Stimulated activated CD8-positive, alpha-beta memory T cell treated with anti-CD3 and anti-CD28 coated beads, Interleukin-2, amount 100 ng/mL, for 1 hour (primary cell): ENCODE measurements around the gene CIBAR2.

Experiments
- DNase-seq, 2 donors: peaks; one replicate each; pipeline ENCODE4 v3.0.0-alpha.2; 2020; ENCODE audit warnings: low read depth in 2 of 2

CIBAR2 gene

DNA sequence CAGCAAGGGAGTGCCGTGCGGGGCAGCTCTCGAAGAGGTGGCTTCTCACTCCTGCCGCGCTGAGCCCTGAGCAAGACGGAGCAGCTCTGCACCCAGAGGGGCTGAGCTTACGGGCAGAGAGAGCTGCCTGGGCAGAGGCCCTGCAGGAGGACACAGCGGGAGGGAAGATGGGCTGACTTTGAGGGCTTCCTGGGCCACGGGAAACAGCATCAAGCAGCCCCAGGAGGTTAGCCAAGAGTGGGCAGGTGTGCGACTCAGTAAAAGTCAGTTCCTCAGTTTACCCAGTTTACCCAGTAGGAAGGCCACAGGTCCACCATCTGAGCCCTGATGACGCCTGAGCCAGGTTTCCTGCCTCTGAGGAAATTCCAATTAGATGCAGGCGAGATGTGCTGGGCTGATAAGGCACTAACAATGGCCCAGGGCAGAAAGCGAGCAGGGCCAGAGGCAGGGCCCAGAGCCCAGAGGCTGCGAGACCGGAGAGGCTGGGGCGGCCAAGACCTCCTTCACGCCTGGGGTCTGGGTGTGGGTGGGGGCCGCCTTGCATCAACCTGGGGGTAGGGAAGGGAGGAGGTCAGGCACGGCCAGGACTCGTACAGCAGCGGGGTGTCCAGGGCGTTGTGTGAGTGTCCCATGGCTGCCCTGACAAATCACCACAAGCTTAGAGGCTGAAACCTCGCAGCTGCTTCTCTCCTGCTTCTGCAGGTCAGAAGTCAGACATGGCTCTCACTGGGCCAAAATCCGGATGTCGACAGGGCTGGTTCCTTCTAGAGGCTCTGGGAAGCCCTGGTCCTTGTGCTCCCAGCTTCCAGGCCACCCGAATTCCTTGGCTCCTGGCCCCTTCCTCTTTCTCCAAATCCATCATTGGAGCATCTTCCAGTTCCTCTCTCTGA, 32.0 kb upstream of the CIBAR2 start:
- DNase-seq, result no peak

DNA sequence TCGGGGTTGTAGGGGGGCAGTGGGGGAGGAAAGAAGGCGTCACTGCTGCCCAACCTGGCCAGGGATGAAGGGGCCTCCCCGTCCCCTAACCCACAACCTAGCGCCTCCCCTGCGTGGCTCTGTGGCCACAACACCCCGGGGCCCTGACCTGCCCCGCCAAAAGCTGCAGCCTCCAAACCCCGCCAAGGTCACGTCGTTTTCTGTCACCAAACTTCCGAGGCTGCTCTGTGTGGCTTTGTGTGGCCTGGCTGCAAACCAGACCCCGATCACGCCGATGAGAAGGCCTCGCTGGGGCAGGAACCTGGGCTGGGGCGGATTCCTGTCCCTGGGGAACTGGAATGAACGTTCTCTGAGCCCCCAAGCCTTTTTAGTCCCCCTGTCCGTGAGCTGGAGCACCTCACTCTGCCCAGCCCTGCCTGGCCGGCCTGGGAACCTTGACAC, 30.5 kb upstream of the CIBAR2 start:
- DNase-seq, result no peak

- no peak for DNase-seq
Measured at GRCh38 chr16:85142129-85142513, 29.8 kb upstream of the CIBAR2 start.

DNA sequence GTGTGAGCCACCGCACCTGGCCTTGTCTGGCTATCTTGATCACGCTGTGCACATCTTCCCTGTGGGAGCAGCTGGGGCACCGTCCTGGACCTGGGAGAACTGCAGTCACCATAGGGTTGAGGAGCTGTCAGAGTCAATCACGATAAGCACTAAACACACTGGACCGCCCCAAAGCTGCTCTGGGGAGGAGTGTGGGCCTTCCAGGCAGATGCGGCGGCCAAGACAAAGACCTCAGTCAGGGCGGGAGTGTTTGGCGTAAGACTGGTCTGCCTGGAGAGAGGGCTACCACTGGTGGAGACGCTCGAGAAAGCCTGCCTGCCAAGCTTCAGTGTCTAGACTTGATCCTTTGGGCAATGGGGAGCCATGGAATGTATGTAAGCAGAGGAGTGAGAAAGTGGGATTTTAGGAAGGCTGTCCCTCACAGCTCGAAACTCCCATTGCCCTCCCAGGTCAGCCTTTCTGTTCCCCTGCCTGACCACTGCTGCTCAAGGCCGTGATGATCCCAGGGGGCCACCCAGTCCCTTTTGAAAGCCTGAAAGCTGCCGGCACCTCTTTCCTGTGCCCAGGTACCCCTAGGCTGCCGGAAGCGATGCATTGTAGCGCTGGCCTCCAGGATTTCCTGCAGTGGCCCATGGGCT, 29.3 kb upstream of the CIBAR2 start:
- no peak for DNase-seq

DNA sequence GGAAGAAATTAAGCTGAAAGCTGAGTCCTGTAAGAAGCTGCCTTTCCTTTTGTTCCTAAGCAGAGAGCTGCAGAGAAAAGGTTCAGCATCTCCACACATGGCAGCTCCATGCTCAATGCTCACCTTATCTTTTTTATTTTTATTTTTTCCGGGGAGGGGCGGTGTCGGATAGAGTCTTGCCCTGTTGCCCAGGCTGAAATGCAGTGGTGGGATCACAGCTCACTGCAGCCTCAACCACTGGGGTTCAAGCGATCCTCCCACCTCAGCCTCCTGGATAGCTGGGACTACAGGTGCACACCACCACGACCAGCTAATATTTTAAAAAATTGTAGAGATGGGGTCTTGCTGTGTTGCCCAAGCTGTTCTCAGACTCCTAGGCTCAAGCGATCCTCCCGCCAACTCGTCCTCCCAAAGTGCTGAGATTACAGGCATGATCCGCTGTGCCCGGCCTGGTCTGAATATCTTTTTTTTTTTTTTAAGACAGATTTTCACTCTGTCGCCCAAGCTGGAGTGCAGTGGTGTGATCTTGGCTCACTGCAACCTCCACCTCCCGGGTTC, 28.3 kb upstream of the CIBAR2 start:
- DNase-seq, result no peak

- DNase-seq, result no peak
Measured at GRCh38 chr16:85139881-85140339, 27.6 kb upstream of the CIBAR2 start.

DNA sequence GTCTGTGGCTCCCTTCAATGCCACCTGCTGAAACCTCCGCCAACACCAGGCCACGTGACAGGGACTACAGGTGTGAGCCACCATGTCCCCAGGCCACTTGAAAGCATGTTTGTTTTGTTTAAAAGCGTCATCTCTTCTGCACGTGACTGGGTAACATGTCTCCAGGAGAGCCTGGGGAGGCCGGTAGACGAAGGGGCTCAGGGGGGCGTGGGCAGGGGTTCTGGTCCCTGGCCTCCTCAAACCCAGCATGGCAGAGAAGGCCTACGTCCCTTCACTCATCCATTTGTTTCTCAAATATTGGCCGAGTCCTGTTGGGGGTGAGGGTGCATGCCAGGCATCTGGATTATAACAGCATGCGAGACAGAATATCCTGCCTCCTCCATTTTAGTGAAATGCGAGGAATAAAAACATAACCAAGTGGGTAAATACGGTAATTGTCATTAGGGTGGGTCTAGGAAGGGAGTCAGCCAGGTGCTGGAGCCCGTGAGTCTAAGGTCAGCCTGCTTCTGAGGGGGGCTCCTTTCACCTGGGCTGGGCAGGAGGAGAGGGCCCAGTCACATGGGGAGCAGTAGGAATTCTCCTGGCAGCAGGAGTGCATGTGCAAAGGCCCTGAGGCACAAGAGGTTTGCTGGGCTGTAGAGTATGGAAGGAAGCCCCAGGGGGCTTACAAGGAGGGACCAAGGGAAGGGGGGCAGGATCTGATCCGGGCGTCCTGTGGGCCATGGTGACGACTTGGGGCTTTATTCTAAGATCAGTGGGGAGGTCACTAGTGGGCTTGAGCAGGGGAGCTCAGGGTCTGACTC, 26.8 kb upstream of the CIBAR2 start:
- DNase-seq, result no peak

GRCh38 chr16:85138073-85138824, 26.0 kb upstream of the CIBAR2 start:
- DNase-seq, result no peak

DNA sequence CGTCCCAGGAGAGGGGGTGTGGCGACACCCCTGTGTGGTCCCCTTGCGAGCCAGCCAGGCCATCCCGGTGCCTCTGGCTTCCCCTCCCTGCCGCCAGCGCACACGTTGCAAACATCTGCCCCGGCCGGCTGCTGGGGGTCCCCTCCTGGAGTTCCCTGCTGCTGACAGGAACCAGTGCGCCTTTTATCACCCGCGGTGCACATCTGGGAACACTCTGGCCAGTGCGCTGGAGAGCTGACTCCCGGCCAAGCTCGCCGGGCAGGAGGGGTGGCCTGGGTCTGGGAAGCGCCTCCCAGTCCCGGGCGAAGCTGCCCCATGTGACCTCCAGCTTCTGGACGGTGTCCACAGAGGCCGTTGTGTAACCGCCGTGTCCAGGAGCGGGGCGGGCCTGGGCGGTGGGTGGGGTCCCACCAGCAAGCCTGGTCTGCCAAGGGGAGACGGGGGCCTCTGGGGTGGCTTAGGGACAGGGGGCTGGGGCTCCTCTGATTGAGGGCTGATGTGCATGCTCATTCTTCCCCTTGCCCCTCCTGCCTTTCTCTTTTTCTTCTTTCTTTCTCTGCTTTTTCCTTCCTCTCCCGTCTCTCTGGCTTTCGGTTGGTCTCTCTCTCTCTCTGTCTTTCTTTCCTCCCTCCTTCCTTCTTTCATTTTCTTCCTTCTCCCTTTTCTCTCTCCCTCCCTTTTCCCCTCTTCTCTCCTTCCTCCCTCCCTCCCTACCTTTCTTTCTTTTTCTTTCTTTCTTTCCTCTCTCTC, 25.2 kb upstream of the CIBAR2 start:
- no peak for DNase-seq

GRCh38 chr16:85136702-85137322, 24.5 kb upstream of the CIBAR2 start:
- DNase-seq, result no peak

DNA sequence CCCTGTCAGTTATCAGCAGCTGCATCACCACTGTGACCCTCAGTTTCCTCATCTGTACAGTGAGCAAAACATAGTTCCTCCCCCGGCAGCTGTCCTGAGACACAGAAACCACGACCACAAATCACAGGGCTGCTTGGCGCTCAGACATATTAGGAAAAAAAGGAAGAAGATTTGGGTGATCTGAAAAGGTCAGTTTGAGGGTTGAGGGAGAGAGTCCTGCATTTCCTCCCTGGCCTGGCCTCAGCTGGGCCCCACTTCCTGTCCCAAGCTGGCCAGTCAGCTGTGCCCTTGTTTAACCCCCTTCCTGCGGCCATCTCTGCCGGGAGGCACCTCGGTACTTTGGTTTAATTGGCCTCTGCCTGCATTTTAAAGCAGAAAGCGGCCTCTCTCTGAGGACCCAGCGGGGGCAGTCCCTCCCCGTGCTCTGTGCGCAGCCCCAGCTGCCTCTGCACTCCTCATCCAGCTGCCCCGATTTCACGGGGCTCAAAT, 24.0 kb upstream of the CIBAR2 start:
- DNase-seq, result no peak

GRCh38 chr16:85134789-85135142, 22.5 kb upstream of the CIBAR2 start:
- DNase-seq, result no peak

DNA sequence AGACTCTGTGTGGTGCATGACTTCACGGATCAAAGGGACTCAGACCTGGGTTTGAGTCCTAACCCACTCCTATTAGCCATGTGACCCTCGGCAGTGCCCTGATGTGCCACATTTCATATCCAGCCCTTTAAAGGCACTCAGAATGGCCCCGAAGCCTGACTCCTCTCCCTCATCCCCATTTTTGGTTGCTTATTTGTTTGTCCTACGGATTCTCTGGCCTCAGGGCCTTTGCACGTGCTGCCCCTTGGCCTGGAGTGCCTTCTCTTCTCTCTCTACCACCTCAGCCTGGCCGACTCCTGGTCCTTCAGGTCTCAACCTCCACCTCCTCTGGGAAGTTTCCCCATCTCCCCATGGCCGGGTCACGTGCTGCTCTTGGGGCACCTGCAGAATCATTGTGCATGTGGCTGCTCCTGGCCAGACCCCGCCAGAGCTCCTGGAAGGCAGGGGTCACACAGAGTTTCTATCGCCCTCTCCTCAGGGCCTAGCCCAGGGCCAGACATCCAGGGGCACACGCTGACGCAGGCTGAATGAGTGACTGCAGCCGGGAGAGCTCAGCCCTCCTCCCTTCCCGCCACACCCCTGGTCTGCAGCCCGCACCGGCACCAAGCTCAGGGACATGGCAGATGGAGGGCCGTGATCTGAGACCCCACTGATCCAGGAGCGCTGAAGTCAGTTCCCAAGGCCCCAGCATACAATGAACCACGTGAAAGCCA, 22.0 kb upstream of the CIBAR2 start:
- DNase-seq, result no peak

DNA sequence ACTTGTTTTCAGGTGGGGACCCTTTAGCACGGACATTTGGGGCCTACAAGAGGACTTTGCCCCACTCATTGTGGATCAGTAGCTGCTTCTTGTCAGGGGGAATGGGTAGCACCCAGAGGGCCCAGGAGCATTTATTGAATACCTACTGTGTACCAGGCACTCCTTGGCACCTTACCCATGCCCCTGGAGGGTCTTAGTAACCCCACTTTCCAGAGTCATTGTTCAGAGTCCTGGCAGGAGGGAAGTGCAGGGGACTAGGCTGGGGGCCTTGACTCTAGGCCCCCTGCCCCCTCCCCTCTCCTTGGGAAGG, 21.0 kb upstream of the CIBAR2 start:
- DNase-seq, result no peak

DNA sequence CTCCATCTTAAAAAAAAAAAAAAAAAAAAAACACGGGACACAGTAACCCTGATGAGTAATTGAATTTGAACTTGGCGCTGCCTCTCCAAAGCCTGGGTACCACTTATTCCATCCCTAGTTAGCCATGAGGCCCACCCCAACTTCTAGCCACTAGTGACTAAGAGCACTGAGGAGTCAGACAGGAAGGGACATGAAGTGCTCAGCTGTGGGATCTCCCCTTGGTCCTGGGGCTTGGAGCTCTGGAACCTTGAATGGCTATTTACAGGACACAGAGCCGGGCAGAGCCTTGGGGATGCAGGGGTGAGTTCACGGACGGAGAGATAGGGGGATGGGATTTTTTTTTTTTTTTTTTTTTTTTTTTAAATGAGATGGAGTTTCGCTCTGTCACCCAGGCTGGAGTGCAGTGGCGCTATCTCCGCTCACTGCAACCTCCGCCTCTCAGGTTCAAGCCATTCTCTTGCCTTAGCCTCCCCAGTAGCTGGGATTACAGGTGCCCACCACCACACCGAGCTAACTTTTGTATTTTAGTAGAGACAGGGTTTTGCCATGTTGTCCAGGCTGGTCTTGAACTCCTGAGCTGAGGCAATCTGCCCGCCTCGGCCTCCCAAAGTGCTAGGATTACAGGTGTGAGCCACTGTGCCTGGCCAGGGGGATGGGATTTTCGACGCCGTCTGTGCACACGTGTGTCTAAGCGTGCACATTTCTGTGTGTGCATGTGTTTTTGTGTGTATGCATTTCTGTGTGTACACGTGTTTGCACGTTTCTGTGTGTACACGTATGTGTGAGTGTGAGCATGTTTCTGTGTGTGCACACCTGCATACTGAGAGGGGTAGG, 20.4 kb upstream of the CIBAR2 start:
- no peak for DNase-seq

DNA sequence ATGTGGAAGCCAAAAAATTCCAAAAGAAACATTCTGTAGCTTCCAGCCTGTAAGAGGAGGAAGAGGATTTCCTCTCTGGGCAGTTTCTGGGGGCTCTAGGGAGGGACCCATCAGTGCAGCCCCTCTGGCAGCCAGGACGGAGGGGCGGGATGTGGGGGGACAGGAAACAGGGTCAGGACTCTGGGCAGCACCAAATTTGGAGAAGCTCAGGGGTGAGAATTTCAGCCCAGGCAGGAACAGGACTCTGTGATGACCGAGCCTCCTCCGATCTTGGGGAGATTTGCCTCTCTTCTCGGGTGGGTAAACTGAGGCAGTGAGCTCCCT, 18.4 kb upstream of the CIBAR2 start:
- no peak for DNase-seq

DNA sequence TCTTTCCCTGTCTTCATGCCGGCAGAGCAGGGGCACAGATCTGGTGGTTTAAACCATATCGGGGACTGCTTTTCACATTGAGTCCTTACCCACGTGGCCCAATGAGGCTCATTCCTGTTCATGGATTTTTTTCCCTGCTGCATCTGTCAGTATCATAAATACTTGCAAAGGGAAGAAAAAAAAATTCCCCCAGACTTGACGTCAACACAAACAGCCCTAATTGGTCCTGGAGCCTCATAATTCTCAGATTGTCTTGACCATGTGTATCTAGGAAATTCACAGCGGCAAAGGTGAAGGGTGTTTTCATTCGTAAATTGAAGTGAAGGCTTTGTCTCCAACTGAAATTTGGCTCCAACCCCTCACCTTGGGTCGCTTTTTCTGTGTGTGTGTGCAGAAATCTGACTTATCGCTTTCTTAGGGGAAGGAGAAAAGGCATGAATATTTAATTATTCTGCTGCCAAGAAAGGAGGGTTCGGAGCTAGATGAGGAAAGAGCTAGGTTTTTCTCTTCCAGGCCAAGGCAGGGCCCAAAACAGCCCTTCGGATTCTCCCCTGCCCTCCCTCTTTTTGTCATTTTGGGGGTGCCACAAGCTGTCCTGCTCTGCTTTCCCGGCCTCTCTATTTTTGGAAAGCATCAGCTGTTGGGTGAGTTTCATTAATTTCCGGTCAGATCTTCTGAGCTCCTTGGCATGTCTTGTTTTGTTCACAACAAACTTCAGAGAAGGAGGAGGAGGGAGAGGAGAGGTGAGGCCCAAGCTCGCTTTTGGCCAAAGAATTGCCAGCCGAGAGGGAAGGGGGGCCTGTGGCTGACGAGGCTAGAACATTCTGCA, 17.8 kb upstream of the CIBAR2 start:
- DNase-seq, result no peak
